ENCODE results near the gene JSRP1.

Gene JSRP1

DNA sequence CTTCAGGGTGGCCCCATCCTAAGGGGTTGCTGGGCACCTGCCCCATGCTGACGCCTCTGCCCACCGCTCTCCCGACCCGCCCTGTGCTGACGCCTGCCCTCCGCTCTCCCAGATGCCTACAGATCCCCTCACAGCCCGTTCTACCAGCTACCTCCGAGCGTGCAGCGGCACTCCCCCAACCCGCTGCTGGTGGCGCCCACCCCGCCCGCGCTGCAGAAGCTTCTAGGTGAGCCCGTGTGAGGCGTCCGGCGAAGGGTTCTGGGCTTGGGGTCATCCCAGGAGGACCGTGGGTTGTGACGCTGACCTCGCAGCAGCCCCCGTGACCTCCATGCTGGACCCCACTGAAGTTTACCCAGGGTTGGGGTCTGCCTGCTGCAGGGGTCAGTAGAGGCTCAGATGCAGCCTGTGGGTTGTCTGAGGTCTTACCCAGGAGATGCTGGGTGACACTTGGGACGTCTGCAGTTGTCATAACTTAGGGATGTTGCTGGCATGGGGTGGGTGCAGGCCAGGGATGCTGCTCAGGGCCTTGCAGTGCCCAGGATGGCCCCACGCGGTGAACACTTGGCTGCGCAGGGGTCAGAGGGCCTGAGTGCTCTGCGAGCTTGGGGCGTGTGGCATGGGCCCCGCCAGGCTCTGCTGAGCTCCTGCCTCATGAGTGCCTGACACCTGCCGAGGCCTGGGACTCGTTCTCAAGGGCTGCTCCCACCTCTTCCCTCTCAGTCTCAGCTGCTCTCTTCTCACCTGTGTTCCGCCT is 45.1 kb downstream of the JSRP1 start:
- Histone ChIP-seq H3K27ac (no peak overlapping the region), H3K4me1 (ENCODE audit: control insufficient read depth in 1 of 2, insufficient read depth in 1 of 2, low read depth in 1 of 2, low read length in 1 of 2) (no peaks in the 10 kb centered on the region), H3K4me3 (ENCODE audit: low read depth in 1 of 2, low read length in 1 of 2) (no peak overlapping the region), H3K36me3 (peaks cover 96% of the 10 kb centered on the region), H3K9me3 (no peaks in the 10 kb centered on the region), H3K27me3 (no peaks in the 10 kb centered on the region)
- TF ChIP-seq, protein P1, sequence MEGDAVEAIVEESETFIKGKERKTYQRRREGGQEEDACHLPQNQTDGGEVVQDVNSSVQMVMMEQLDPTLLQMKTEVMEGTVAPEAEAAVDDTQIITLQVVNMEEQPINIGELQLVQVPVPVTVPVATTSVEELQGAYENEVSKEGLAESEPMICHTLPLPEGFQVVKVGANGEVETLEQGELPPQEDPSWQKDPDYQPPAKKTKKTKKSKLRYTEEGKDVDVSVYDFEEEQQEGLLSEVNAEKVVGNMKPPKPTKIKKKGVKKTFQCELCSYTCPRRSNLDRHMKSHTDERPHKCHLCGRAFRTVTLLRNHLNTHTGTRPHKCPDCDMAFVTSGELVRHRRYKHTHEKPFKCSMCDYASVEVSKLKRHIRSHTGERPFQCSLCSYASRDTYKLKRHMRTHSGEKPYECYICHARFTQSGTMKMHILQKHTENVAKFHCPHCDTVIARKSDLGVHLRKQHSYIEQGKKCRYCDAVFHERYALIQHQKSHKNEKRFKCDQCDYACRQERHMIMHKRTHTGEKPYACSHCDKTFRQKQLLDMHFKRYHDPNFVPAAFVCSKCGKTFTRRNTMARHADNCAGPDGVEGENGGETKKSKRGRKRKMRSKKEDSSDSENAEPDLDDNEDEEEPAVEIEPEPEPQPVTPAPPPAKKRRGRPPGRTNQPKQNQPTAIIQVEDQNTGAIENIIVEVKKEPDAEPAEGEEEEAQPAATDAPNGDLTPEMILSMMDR (IDR thresholded peaks at IDR 0.05): no peak

DNA sequence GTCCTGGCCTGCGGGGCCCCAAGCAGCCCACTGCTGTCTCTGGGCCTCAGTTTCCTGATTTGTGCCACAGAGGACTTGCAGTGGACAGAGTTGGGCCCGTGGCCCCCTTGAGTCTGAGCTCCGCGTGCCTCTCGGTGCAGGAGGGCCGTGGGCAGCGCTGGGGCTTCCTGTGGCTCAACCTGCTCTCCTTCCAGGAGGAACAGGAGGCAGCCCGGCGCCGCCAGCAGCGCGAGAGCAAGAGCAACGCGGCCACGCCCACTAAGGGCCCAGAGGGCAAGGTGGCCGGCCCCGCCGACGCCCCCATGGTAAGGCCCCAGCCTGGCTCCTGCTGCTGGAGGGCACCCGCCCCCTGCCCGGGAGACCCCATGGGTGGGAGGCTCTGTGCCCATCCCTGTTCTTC is 46.0 kb downstream of the JSRP1 start:
- Histone ChIP-seq H3K27ac (no peak overlapping the region), H3K4me3 (ENCODE audit: low read depth in 1 of 2, low read length in 1 of 2) (no peak overlapping the region), H3K9me3 (no peaks in the 10 kb centered on the region), H3K27me3 (no peaks in the 10 kb centered on the region), H3K4me1 (ENCODE audit: control insufficient read depth in 1 of 2, insufficient read depth in 1 of 2, low read depth in 1 of 2, low read length in 1 of 2) (no peaks in the 10 kb centered on the region), H3K36me3 (peaks cover 89% of the 10 kb centered on the region)
- TF ChIP-seq, protein P1 (IDR thresholded peaks at IDR 0.05): no peak

DNA sequence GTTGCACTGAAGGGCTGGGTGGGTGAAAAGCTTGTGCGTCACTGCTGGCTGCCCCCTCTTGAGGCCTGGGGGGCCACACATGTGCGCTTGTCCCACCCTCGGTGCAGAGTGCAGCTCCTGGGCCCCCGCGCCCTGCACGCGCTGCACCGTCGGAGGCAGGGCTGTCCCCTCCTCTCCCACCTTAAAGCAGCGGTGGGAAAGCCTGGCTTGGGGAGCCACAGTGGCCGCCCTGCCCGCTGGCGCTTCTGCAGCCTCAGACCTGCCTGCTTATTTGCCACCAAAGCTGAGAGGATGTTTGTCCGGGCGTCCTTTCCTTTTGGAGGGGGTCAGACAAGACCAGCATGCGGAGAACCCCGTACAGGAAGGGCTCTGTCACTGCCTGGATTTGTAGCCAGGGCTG is 46.8 kb downstream of the JSRP1 start:
- H3K9me3 ChIP-seq: no peaks in the 10 kb centered on the region
- TF ChIP-seq, protein P1 (IDR thresholded peaks at IDR 0.05): no peak
- no peaks in the 10 kb centered on the region for H3K27me3 ChIP-seq
- no peak overlapping the region for H3K4me3 ChIP-seq (ENCODE audit: low read depth in 1 of 2, low read length in 1 of 2)
- H3K4me1 ChIP-seq (ENCODE audit: control insufficient read depth in 1 of 2, insufficient read depth in 1 of 2, low read depth in 1 of 2, low read length in 1 of 2): no peaks in the 10 kb centered on the region
- H3K27ac ChIP-seq: no peak overlapping the region
- H3K36me3 ChIP-seq: peaks cover 81% of the 10 kb centered on the region

DNA sequence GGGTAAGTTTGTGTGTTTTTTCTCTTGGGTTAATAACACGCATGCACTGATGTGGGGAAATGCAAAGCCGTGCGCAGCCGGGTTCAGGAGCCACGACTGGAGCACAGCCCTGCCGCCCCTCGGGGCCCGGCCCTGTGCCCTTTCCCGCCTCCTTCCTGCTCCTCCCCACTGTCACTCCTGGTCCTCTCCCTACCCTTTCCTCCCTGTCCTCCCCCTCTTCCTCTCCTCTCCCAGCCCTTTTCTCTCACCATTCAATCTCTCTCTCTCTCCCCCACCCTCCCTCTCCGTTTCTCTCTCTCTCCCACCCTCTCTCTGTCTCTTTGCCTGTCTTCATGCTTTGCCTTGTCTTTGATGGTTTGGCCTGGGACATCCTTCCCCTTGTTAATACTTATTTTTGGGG is 47.2 kb downstream of the JSRP1 start:
- no peaks in the 10 kb centered on the region for H3K27me3 ChIP-seq
- H3K36me3 ChIP-seq: peaks cover 78% of the 10 kb centered on the region

DNA sequence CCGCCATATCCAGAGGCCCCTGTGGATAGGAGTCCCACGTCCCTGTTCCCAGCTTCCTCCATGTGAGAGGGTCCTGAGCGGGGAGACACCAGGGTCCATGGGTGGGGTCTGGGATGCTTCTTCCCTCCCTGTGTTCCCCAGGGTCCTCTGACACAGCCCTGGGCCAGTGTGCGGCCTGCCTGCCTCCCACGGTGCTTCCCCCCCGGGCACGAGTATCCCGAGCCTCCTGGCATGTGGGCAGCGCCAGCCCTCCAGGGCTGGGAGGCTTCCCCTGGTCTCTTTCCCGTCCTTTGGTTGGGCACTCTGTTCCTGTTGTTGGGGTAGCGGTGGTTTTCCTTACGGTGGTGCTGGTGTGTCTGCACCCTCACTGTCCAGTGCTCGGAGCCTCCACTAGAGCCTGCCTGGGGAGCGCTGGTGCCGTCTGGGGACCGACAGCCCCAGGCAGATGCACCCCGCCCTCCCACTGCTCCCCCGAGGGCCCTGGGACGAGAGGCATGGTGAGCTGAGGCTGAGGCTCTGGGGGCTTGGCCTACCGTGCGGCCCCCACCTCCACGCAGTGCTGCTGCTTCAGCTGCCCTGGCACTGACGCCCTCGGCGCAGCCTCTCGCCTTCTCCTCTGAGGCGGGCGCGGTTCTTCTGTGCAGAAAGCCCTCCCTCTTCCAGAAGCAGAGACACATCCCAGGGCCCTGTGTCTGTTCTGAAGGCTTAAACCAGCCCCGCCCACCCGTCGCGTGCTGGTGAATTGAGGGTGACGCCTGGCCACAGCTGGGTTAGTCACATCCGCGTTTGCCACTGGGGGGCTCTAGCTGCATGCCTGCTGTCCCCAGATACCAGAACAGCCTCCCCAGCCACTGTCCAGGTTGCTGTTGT is 48.0 kb downstream of the JSRP1 start:
- Histone ChIP-seq H3K27ac (no peak overlapping the region), H3K36me3 (peaks cover 78% of the 10 kb centered on the region), H3K27me3 (no peaks in the 10 kb centered on the region), H3K4me3 (ENCODE audit: low read depth in 1 of 2, low read length in 1 of 2) (no peak overlapping the region), H3K4me1 (ENCODE audit: control insufficient read depth in 1 of 2, insufficient read depth in 1 of 2, low read depth in 1 of 2, low read length in 1 of 2) (no peaks in the 10 kb centered on the region), H3K9me3 (no peaks in the 10 kb centered on the region)
- TF ChIP-seq, protein P1 (IDR thresholded peaks at IDR 0.05): no peak

More for the DNA sequence above, 47.2 kb downstream of the JSRP1 start:
- TF ChIP-seq, protein P1 (IDR thresholded peaks at IDR 0.05): no peak
- Histone ChIP-seq H3K27ac (no peak overlapping the region), H3K4me3 (ENCODE audit: low read depth in 1 of 2, low read length in 1 of 2) (no peak overlapping the region), H3K9me3 (no peaks in the 10 kb centered on the region), H3K4me1 (ENCODE audit: control insufficient read depth in 1 of 2, insufficient read depth in 1 of 2, low read depth in 1 of 2, low read length in 1 of 2) (no peaks in the 10 kb centered on the region)

Data from neutrophil (primary cell).